Measurements from ENCODE around the gene ATP8B1. TPM values are rescaled to one million over a fixed set of nuclear protein-coding genes. Genes with fewer than 3 reads are reported as not detected.
A peak's percentile ranks its signal among the peaks of the same experiment; 100 is the strongest.

ATP8B1 gene
- total and polyA plus RNA-seq, 2 experiments from 2014 or later: 1.7 to 3.0 TPM

DNA sequence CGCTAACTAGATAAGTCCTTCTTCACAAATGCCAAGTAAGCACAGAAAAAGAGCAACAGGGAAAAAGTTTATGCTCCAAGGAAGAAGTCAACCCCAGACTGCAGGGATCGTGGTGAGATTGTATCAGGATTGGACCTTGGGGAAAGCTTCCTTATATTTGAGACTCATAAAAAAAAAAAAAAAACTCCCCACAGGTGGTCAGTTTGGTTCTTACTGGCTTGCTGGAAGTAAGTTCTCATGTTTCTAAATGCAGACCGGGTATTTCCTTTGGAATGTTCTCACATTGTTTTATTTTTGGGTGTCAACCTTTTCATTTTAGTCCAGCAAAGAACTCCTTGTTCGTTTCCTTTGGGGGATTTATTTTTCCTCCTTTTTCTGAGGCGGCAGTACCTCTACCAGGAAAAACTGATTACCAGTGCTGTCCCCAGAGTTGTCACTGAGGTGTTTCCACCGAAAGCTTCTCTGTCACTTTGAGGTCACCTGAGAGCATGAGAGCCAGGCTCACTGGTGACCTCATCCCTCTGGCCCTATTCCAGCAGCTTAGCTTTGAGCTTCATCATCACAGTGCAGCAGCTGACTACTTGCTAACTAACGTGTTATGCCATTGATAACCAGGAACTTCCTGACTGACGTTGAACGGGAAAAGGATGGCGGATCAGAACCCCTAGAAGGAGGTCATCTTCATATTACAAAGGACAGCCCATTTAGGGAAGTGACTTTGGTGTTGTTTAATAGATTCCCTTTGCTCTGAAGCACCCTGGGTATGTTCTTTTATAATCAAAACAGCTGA is 16.8 kb upstream of the ATP8B1 start:
- Mint-ChIP-seq H3K4me3 (no peak overlapping the region), H3K27me3 (ENCODE audit: insufficient read depth, low read depth, poor library complexity) (peaks cover 7% of the 10 kb centered on the region), H3K27ac (no peak overlapping the region), H3K36me3 (ENCODE audit: low read depth) (no peaks in the 10 kb centered on the region), H3K9me3 (no peaks in the 10 kb centered on the region), H3K4me1 (peaks cover 9% of the 10 kb centered on the region; the same call in 2 of the 3 replicates)
- peak overlapping the region; percentile 26; the same call in 1 of the 2 replicates for H2AFZ ChIP-seq
- ATAC-seq: no peak
- H3F3A ChIP-seq (replicated peaks; ENCODE audit: low read depth): no peaks in the 10 kb centered on the region
- no peaks in the 10 kb centered on the region for H4K20me1 ChIP-seq (replicated peaks; ENCODE audit: insufficient read depth)
- no peaks in the 10 kb centered on the region for H3K4me1 ChIP-seq (ENCODE audit: insufficient read depth)
- H3K4me2 ChIP-seq: no peak overlapping the region
- no peak overlapping the region for H3K27ac ChIP-seq (ENCODE audit: low read depth)
- H3K9me2 ChIP-seq (ENCODE audit: insufficient read depth): no peaks in the 10 kb centered on the region
- no peak overlapping the region for H3K4me3 ChIP-seq
- TF ChIP-seq, protein P1, sequence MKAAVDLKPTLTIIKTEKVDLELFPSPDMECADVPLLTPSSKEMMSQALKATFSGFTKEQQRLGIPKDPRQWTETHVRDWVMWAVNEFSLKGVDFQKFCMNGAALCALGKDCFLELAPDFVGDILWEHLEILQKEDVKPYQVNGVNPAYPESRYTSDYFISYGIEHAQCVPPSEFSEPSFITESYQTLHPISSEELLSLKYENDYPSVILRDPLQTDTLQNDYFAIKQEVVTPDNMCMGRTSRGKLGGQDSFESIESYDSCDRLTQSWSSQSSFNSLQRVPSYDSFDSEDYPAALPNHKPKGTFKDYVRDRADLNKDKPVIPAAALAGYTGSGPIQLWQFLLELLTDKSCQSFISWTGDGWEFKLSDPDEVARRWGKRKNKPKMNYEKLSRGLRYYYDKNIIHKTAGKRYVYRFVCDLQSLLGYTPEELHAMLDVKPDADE (IDR thresholded peaks at IDR 0.05): no peak
- TF ChIP-seq EZH2 (IDR thresholded peaks at IDR 0.05; ENCODE audit: low read depth, unreplicated experiment) (no peak), POLR2AphosphoS5 (IDR thresholded peaks at IDR 0.05; ENCODE audit: low read depth) (no peak), ZNF331 (CRISPR knock-in tag; IDR thresholded peaks at IDR 0.05; ENCODE audit: low read depth) (no peak), JUNB (IDR thresholded peaks at IDR 0.05; ENCODE audit: unreplicated experiment) (no peak), ZNF114 (CRISPR knock-in tag; IDR thresholded peaks at IDR 0.05) (no peak), NANOG (IDR thresholded peaks at IDR 0.05; ENCODE audit: borderline replicate concordance) (no peak), STAT1 (IDR thresholded peaks at IDR 0.05; ENCODE audit: unreplicated experiment) (no peak), EZH2phosphoT487 (IDR thresholded peaks at IDR 0.05; ENCODE audit: unreplicated experiment) (no peak), CREB1 (CRISPR knock-in tag; IDR thresholded peaks at IDR 0.05; ENCODE audit: low read depth) (no peak)
- TF ChIP-seq, protein P2, sequence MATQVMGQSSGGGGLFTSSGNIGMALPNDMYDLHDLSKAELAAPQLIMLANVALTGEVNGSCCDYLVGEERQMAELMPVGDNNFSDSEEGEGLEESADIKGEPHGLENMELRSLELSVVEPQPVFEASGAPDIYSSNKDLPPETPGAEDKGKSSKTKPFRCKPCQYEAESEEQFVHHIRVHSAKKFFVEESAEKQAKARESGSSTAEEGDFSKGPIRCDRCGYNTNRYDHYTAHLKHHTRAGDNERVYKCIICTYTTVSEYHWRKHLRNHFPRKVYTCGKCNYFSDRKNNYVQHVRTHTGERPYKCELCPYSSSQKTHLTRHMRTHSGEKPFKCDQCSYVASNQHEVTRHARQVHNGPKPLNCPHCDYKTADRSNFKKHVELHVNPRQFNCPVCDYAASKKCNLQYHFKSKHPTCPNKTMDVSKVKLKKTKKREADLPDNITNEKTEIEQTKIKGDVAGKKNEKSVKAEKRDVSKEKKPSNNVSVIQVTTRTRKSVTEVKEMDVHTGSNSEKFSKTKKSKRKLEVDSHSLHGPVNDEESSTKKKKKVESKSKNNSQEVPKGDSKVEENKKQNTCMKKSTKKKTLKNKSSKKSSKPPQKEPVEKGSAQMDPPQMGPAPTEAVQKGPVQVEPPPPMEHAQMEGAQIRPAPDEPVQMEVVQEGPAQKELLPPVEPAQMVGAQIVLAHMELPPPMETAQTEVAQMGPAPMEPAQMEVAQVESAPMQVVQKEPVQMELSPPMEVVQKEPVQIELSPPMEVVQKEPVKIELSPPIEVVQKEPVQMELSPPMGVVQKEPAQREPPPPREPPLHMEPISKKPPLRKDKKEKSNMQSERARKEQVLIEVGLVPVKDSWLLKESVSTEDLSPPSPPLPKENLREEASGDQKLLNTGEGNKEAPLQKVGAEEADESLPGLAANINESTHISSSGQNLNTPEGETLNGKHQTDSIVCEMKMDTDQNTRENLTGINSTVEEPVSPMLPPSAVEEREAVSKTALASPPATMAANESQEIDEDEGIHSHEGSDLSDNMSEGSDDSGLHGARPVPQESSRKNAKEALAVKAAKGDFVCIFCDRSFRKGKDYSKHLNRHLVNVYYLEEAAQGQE (IDR thresholded peaks at IDR 0.05; ENCODE audit: unreplicated experiment): no peak
- TF ChIP-seq, protein P3, sequence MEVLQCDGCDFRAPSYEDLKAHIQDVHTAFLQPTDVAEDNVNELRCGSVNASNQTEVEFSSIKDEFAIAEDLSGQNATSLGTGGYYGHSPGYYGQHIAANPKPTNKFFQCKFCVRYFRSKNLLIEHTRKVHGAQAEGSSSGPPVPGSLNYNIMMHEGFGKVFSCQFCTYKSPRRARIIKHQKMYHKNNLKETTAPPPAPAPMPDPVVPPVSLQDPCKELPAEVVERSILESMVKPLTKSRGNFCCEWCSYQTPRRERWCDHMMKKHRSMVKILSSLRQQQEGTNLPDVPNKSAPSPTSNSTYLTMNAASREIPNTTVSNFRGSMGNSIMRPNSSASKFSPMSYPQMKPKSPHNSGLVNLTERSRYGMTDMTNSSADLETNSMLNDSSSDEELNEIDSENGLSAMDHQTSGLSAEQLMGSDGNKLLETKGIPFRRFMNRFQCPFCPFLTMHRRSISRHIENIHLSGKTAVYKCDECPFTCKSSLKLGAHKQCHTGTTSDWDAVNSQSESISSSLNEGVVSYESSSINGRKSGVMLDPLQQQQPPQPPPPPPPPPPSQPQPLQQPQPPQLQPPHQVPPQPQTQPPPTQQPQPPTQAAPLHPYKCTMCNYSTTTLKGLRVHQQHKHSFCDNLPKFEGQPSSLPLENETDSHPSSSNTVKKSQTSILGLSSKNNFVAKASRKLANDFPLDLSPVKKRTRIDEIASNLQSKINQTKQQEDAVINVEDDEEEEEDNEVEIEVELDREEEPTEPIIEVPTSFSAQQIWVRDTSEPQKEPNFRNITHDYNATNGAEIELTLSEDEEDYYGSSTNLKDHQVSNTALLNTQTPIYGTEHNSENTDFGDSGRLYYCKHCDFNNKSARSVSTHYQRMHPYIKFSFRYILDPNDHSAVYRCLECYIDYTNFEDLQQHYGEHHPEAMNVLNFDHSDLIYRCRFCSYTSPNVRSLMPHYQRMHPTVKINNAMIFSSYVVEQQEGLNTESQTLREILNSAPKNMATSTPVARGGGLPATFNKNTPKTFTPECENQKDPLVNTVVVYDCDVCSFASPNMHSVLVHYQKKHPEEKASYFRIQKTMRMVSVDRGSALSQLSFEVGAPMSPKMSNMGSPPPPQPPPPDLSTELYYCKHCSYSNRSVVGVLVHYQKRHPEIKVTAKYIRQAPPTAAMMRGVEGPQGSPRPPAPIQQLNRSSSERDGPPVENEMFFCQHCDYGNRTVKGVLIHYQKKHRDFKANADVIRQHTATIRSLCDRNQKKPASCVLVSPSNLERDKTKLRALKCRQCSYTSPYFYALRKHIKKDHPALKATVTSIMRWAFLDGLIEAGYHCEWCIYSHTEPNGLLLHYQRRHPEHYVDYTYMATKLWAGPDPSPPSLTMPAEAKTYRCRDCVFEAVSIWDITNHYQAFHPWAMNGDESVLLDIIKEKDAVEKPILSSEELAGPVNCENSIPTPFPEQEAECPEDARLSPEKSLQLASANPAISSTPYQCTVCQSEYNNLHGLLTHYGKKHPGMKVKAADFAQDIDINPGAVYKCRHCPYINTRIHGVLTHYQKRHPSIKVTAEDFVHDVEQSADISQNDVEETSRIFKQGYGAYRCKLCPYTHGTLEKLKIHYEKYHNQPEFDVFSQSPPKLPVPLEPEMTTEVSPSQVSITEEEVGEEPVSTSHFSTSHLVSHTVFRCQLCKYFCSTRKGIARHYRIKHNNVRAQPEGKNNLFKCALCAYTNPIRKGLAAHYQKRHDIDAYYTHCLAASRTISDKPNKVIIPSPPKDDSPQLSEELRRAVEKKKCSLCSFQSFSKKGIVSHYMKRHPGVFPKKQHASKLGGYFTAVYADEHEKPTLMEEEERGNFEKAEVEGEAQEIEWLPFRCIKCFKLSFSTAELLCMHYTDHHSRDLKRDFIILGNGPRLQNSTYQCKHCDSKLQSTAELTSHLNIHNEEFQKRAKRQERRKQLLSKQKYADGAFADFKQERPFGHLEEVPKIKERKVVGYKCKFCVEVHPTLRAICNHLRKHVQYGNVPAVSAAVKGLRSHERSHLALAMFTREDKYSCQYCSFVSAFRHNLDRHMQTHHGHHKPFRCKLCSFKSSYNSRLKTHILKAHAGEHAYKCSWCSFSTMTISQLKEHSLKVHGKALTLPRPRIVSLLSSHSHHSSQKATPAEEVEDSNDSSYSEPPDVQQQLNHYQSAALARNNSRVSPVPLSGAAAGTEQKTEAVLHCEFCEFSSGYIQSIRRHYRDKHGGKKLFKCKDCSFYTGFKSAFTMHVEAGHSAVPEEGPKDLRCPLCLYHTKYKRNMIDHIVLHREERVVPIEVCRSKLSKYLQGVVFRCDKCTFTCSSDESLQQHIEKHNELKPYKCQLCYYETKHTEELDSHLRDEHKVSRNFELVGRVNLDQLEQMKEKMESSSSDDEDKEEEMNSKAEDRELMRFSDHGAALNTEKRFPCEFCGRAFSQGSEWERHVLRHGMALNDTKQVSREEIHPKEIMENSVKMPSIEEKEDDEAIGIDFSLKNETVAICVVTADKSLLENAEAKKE (CRISPR knock-in tag; IDR thresholded peaks at IDR 0.05): no peak
- TF ChIP-seq, protein P4, sequence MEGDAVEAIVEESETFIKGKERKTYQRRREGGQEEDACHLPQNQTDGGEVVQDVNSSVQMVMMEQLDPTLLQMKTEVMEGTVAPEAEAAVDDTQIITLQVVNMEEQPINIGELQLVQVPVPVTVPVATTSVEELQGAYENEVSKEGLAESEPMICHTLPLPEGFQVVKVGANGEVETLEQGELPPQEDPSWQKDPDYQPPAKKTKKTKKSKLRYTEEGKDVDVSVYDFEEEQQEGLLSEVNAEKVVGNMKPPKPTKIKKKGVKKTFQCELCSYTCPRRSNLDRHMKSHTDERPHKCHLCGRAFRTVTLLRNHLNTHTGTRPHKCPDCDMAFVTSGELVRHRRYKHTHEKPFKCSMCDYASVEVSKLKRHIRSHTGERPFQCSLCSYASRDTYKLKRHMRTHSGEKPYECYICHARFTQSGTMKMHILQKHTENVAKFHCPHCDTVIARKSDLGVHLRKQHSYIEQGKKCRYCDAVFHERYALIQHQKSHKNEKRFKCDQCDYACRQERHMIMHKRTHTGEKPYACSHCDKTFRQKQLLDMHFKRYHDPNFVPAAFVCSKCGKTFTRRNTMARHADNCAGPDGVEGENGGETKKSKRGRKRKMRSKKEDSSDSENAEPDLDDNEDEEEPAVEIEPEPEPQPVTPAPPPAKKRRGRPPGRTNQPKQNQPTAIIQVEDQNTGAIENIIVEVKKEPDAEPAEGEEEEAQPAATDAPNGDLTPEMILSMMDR (conservative IDR thresholded peaks at IDR 0.05; ENCODE audit: low read depth in 2 of 2): no peak
- H3K36me3 ChIP-seq (ENCODE audit: insufficient read depth): no peaks in the 10 kb centered on the region
- no peaks in the 10 kb centered on the region for H3K27me3 ChIP-seq (ENCODE audit: insufficient read depth)
- DNase-seq (ENCODE audit: low spot score): peak; percentile 16
- no peaks in the 10 kb centered on the region for H3K79me2 ChIP-seq (replicated peaks; ENCODE audit: insufficient read depth)
